ENCODE results near the gene TOM1L1. TPM values are rescaled to one million over a fixed set of nuclear protein-coding genes. Genes with fewer than 3 reads are reported as not detected.

Gene TOM1L1
- total RNA-seq, result 9.0 TPM
- long read RNA-seq, partial matches to known transcripts, result 1 of 15 reads
- long read RNA-seq, other reads (novel, unspliced or antisense), result 9 of 15 reads

- no peaks in the 10 kb centered on the region for H3K9me3 ChIP-seq (replicated peaks)
- intact Hi-C loops (cut with micrococcal nuclease), result no loop called here
- peaks cover 4% of the 10 kb centered on the region for H3K27me3 ChIP-seq (ENCODE audit: low read depth)
- H3K36me3 ChIP-seq, result no peaks in the 10 kb centered on the region
- TF ChIP-seq, protein P1, sequence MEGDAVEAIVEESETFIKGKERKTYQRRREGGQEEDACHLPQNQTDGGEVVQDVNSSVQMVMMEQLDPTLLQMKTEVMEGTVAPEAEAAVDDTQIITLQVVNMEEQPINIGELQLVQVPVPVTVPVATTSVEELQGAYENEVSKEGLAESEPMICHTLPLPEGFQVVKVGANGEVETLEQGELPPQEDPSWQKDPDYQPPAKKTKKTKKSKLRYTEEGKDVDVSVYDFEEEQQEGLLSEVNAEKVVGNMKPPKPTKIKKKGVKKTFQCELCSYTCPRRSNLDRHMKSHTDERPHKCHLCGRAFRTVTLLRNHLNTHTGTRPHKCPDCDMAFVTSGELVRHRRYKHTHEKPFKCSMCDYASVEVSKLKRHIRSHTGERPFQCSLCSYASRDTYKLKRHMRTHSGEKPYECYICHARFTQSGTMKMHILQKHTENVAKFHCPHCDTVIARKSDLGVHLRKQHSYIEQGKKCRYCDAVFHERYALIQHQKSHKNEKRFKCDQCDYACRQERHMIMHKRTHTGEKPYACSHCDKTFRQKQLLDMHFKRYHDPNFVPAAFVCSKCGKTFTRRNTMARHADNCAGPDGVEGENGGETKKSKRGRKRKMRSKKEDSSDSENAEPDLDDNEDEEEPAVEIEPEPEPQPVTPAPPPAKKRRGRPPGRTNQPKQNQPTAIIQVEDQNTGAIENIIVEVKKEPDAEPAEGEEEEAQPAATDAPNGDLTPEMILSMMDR (IDR thresholded peaks at IDR 0.05; ENCODE audit: borderline replicate concordance), result no peak
- peak within 1 kb of the TSS; percentile 33 for H3K27ac ChIP-seq (replicated peaks)
- DNase-seq, result peak; percentile 64
- H3K4me1 ChIP-seq, result peaks cover 23% of the 10 kb centered on the region
- peak within 1 kb of the TSS; percentile 74 for H3K4me3 ChIP-seq
These were observed at the start of gene TOM1L1 for GRCh38 chr17:54900457-54901229. TSS of gene TOM1L1 (plus strand) at chr17:54900852. CDS start at chr17:54900866, 14 bp downstream.

DNA sequence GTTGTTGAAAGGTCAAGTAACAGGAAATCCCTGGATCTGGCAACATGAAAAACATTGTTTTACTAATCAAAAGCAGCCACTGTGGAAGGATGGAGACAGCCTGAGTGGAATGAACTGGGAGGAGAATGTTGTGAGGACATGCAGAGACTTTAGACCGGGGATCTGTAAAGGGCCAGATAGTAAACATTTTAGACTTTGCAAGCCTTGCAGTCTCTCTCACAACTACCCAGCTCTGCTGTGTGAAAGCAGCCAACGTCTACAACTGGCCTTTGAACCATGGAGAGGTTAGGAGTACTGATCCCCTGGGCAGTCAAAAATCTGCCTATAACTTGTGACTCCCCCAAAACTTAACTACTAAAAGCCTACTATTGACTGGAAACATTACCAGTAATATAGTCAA lies 41.5 kb upstream of the TOM1L1 start:
- Histone ChIP-seq H3K27ac (replicated peaks) (no peak overlapping the region), H3K4me1 (no peaks in the 10 kb centered on the region), H3K36me3 (no peaks in the 10 kb centered on the region), H3K9me3 (replicated peaks) (no peaks in the 10 kb centered on the region), H3K27me3 (ENCODE audit: low read depth) (no peaks in the 10 kb centered on the region), H3K4me3 (no peak overlapping the region)
- intact Hi-C loops (cut with micrococcal nuclease), result no loop called here
- TF ChIP-seq, protein P1 (IDR thresholded peaks at IDR 0.05; ENCODE audit: borderline replicate concordance), result no peak
- DNase-seq, result no peak

GRCh38 chr17:54860617-54861470 lies 39.8 kb upstream of the TOM1L1 start:
- TF ChIP-seq, protein P1 (IDR thresholded peaks at IDR 0.05; ENCODE audit: borderline replicate concordance), result no peak
- intact Hi-C loops (cut with micrococcal nuclease), result no loop called here
- DNase-seq, result no peak
- Histone ChIP-seq H3K9me3 (replicated peaks) (no peaks in the 10 kb centered on the region), H3K4me1 (no peaks in the 10 kb centered on the region), H3K27ac (replicated peaks) (no peak overlapping the region), H3K4me3 (no peak overlapping the region), H3K27me3 (ENCODE audit: low read depth) (no peaks in the 10 kb centered on the region), H3K36me3 (no peaks in the 10 kb centered on the region)

DNA sequence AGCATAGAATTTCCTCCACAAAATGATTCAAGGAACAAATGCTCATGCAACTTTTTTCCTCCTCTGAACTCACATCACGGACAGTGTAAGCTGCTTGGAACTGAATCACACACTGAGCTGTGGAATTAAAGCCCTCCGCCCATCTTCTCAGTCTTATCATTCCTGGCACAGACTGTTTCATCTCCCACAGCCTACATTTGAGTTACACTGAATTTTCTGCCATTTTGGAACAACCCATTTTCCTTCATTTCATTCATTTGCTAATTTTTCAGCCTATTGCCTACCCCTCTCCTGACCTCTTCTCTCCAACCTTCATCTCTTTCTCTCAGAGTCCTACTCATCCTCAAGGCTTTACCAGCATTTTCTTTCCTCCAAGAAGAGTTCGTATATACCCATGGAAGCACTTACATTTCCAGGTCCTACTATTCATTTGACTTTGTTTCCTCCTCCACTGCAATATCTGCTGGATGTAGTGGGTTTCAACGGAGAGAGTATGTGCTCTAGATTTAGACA lies 39.1 kb upstream of the TOM1L1 start:
- TF ChIP-seq, protein P1 (IDR thresholded peaks at IDR 0.05; ENCODE audit: borderline replicate concordance), result no peak
- Histone ChIP-seq H3K4me3 (no peak overlapping the region), H3K36me3 (no peaks in the 10 kb centered on the region), H3K27me3 (ENCODE audit: low read depth) (no peaks in the 10 kb centered on the region), H3K4me1 (no peaks in the 10 kb centered on the region), H3K9me3 (replicated peaks) (no peaks in the 10 kb centered on the region), H3K27ac (replicated peaks) (no peak overlapping the region)
- no peak for DNase-seq
- intact Hi-C loops (cut with micrococcal nuclease), result no loop called here

- no peak overlapping the region for H3K27ac ChIP-seq (replicated peaks)
- TF ChIP-seq, protein P1 (IDR thresholded peaks at IDR 0.05; ENCODE audit: borderline replicate concordance), result no peak
- H3K4me1 ChIP-seq, result no peaks in the 10 kb centered on the region
- H3K36me3 ChIP-seq, result no peaks in the 10 kb centered on the region
- no peak overlapping the region for H3K4me3 ChIP-seq
- H3K9me3 ChIP-seq (replicated peaks), result no peaks in the 10 kb centered on the region
- no peak for DNase-seq
- H3K27me3 ChIP-seq (ENCODE audit: low read depth), result no peaks in the 10 kb centered on the region
- intact Hi-C loops (cut with micrococcal nuclease), result no loop called here
These were observed 37.5 kb upstream of the TOM1L1 start for GRCh38 chr17:54863176-54863575.
